HG03108 (cell line): ENCODE results near the gene MLX.
"Not testable (repeated sequence)": the region's sequence is repeated elsewhere in the genome, so short reads cannot be mapped to it uniquely, and the experiment has no call there.

ENCODE experiments used
- ATAC-seq: cut with Tn5 transposase; IDR thresholded peaks from one replicate; pipeline ENCODE4 v1.9.1; 2021; ENCODE audit warnings: moderate library complexity; ENCODE audit not compliant: unreplicated experiment

The MLX gene

DNA sequence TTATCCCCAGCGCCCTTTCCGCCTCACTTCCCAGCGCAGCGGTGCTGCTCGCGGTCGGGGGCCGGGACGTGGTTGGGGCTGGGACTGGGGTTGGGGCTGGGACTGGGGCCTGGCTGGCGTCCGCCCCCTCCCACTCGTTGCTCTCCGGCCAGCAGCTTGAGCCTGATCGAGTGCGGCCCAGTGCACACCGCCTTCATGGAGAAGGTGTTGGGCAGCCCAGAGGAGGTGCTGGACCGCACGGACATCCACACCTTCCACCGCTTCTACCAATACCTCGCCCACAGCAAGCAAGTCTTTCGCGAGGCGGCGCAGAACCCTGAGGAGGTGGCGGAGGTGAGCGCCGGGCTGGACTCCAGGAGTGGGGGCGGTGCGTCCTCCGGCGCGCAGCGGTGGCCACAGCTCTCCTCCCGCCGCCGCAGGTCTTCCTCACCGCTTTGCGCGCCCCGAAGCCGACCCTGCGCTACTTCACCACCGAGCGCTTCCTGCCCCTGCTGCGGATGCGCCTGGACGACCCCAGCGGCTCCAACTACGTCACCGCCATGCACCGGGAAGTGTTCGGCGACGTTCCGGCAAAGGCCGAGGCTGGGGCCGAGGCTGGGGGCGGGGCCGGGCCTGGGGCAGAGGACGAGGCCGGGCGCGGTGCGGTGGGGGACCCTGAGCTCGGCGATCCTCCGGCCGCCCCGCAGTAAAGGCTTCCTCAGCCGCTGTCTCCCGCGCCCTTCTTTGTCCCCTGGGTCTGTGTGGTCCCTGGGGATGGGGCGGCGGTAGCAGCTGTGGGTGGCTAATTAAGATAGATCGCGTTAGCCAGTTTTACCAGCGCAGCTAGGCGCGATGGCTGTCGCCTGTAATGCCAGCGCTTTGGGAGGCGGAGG lies 12.4 kb upstream of the MLX start:
- peak; percentile 77 for ATAC-seq

DNA sequence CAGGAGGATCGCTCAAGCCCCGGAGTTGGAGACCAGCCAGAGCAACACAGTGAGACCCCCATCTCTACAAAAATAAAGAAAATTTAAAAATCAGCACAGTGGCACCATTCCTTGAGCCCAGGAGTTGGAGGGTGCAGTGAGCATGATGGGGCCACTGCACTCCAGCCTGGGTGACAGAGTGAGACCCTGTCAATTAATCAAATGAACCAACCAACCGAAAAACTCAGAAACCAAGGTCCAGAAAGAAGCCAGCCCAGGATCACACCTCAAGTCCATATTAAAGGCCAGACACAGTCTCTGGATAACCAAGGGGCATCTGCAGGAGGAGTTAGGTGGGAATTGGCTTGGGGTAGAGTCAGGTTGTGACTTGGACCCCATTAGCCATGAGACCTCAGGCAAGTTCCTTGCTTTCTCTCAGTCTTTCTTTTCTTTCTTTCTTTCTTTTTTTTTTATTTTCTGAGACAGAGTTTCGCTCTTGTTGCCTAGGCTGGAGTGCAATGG lies 11.7 kb upstream of the MLX start:
- ATAC-seq, result no peak

DNA sequence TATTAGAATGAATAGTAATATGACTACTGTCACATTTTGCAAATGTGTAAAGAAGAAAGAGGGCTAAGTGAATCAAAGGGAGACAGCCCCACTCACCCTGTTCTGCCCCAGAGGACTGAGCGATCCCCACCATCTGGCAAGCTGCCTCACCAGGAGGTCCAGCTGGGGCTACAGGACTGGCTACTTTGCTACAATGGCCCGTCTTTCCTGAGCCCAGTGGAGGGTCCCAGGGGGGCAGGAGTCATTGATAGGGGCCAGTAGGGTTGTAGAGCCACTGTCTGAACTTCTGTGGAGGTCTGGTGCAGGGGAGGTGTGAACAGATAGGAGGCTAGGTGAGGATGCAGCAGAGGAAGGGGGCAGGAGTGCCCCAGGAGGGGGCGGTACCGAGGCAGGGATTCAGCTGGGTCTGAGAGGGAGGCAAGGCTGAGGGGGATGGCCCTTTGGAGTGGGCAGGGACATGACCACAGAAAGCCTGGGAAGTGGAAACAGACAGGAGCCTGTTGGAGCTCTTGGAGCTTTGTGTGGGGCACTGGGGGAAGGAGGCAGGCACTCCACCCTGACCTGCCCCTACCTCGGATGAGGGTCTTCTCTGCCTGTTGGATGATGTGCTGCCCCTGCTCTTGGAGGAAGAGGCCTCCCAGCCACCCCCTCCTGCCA lies 10.8 kb upstream of the MLX start:
- not testable (repeated sequence) for ATAC-seq

DNA sequence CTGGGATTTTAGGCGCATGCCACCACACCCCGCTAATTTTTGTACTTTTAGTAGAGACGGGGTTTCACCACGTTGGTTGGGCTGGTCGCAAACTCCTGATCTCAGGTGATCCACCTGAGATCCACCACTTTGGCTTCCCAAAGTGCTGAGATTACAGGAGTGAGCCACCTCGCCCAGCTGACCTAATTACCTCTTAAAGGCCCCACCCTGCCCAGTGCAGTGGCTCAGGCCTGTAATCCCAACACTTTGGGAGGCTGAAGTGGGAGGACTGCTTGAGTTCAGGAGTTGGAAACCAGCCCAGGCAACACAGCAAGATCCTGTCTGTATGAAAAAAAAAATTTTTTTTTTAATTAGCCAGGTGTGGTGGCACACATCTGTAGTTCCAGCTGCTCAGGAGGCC lies 7.8 kb upstream of the MLX start:
- ATAC-seq, result no peak

DNA sequence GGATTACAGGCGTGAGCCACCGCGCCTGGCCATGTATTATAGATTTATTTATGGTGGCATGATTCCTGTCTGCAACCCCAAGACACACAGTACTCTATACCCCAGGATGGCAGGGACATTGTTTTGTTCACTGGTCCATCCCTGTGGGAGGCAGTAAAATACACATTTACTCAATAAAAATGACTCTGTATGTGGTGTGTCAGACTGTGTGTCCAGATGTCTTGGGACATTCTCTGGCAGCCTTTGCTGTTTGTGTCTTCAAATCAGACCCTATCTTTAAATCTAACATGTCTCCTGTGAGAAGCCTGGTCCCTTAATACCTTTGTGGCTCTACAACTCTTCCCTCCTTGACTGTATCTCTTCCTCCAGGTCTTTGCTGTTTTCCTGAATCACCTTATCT lies 6.7 kb upstream of the MLX start:
- no peak for ATAC-seq

DNA sequence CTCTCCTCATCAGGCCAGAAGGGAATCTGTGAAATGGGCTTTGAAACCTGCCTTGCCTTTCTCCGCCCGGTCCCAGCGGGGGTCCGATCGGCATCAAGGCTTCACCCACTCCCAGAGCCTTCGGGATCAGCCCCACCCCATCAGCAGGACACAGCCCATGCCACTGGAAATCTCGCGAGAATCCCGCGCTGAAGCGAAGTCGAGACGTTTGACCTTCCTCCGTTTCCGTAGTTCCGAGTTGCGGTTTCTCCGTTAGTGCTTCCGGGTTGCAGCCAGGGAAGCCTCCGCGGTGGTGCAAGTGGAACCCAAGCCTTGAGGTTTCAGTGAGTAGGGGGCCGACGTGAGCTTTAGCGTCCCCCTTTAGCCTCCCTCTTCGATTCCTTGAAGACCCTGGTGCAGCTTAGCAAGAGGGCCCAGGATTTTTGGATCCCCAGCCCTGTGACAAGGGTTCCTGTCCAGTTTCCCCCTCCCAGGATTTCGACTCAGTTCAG lies 5.0 kb upstream of the MLX start, which contains the start of gene COASY:
Gene COASY (plus strand): TSS at position 252 of the 491 bp plus-strand sequence. CDS start 475 bp downstream, outside the sequence.
- peak; percentile 44 for ATAC-seq

DNA sequence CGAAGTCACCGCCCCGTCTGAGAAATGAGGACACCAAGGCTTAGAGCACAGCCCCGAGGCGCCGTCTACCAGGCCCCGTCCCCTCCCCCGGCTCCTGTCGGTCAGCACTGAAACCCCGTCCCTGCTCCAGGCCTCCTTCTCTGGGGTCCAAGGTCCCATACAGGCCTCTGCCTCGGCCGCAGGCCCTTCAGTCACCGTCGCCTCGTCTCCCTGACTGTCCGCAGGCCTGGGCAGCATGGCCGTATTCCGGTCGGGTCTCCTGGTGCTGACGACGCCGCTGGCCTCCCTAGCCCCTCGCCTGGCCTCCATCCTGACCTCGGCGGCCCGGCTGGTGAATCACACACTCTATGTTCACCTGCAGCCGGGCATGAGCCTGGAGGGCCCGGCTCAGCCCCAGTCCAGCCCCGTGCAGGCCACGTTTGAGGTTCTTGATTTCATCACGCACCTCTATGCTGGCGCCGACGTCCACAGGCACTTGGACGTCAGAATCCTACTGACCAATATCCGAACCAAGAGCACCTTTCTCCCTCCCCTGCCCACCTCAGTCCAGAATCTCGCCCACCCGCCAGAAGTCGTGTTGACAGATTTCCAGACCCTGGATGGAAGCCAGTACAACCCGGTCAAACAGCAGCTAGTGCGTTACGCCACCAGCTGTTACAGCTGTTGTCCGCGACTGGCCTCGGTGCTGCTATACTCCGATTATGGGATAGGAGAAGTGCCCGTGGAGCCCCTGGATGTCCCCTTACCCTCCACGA lies 4.3 kb upstream of the MLX start:
- ATAC-seq, result no peak

DNA sequence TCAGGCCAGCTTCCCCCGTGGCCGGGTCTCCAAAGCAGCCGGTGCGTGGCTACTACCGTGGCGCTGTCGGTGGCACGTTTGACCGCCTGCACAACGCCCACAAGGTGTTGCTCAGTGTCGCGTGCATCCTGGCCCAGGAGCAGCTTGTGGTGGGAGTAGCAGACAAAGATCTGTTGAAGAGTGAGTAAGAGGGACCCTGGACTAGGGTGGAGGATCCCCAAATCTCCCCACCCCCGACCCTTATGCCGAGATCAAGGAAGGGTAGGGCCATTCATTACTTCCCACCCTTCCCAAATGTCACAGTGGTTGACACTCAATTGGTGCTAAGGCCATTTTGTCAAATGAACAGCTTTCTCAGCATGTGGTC lies 3.8 kb upstream of the MLX start:
- no peak for ATAC-seq

DNA sequence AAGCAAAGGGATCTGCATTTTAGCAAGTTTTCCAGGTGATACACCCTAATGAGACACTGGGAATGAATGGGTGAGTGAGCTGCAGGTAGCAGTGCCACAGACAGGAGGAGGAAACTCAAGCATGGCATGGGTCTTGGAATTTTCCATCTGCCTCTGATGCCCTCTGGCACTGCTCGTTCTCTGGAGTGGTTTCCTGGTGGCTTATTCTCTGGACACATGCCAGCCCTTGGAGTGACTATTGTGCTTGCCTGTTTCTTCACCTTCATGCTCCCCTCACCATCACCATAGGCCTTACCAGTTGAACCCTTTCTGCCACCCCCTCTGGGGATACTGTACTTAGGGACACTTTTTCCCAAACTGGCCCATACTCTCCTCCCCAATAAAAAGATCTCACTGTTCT lies 3.4 kb upstream of the MLX start:
- no peak for ATAC-seq

DNA sequence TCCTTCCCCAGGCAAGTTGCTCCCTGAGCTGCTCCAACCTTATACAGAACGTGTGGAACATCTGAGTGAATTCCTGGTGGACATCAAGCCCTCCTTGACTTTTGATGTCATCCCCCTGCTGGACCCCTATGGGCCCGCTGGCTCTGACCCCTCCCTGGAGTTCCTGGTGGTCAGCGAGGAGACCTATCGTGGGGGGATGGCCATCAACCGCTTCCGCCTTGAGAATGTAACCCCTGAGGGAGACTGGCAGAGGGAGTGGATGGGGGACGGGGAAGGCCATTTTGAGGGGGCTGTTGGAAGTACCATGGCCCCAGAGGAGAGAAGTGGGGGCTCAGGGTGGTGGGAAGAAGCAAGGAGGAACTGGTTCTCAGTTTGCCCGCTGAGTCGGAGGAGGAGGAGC lies 3.0 kb upstream of the MLX start:
- no peak for ATAC-seq

DNA sequence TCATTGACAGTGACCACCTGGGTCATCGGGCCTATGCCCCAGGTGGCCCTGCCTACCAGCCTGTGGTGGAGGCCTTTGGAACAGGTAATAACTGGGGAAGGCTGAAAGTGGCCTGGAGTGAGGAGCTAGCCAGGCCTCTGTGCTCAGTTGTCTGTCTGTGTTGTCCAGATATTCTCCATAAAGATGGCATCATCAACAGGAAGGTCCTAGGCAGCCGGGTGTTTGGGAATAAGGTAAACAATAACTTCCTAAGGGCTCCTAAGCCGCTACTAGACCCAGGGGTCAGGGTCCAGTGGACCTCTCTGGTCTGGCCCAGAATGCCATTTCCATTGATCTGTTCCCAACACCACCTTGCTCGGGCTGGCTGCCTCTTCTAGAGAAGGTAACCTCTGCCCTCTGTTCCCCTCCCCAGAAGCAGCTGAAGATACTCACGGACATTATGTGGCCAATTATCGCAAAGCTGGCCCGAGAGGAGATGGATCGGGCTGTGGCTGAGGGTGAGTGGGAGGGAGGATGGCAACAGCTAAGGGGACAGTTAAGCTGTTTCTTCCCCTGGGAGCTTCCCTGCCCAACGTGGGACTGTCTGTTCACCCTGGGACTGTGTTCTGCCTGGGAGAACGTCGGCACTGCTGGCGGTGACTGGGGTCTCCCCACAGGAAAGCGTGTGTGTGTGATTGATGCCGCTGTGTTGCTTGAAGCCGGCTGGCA lies 1.9 kb upstream of the MLX start:
- ATAC-seq, result no peak

DNA sequence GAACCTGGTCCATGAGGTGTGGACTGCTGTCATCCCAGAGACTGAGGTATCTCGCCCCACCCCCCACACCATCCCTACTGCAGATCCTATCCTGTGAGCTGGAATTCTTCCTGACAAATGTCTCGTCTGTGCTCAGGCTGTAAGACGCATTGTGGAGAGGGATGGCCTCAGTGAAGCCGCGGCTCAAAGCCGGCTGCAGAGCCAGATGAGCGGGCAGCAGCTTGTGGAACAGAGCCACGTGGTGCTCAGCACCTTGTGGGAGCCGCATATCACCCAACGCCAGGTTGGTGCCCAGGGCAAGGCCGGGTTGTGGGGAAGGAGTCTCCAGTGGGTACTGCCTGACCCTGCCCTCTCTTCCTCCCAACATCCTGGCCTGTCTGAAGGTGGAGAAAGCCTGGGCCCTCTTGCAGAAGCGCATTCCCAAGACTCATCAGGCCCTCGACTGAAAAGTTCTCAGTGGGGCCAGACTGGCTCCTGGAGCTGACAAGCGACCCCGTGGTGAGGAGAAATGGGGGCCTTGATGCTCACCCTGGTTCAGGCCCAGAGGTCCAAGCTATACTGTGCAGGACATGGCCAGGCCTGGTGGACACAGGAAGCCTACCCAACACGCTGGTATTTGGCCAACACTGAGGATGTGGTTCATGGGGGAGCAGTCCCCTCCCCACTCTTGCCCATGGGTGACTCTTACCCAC lies 1.2 kb upstream of the MLX start:
- no peak for ATAC-seq

DNA sequence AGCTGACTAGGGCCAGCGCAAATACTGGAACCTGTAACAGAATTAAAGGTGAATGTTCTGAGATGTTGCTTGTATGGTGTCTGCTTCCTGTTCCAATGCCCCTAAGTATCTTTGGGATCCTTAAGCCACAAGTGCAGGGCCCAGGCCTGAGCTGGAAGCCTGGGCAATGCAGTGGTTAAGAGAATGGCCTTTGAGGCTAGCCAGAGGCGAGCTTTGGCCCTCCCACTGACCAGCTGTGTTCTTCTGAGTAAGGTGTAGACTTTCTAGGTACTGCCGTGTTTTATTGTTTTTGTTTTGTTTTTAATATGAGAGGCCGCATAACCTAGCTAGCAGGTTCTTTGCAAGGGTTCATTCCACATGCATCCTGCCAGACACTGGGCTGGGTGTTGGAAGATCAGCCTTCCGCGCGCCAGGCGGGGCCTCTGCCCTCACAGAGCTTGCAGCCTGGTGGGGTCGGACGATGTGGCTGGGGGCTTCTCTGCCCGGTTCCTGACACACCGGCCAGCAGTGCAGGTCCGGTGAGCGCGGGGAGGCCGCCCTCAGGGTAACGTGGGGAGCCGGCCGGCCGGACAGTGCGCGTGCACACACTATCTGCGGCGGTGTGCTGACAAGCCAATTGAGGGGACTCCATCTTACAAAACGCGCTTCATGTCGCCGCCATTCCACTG lies 551 bp upstream of the MLX start:
- ATAC-seq, result no peak

DNA sequence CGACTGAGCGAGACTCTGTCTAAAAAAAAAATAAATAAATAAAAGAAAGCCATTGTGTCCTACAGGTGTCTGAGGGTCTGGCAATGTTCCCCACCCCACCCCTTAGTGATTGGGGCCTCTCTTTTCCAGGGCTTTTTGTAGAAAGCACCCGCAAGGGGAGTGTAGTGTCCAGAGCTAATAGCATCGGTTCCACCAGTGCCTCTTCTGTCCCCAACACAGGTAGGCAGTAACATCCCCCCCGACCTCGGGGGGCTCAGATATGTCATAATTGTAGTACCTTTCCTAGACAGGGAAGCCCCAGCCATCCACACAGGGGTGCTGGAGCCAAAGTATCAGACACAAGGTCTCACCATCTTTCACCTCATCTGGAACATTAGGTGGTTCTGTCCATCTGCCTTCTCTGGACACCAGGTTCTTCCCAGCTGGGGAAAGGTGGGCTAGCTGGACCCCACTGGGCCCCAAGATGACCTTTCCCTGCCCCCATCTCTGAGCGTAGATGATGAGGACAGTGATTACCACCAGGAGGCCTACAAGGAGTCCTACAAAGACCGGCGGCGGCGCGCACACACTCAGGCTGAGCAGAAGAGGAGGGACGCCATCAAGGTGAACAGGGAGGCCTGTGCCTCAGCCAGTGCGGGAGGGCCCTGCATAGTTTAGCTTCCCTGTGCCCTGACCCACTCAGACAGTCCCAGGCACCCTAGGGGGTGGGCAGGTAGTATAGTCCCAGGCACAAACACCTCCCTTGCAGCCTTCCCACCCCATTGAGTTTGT lies 1.6 kb downstream of the MLX start:
- no peak for ATAC-seq

DNA sequence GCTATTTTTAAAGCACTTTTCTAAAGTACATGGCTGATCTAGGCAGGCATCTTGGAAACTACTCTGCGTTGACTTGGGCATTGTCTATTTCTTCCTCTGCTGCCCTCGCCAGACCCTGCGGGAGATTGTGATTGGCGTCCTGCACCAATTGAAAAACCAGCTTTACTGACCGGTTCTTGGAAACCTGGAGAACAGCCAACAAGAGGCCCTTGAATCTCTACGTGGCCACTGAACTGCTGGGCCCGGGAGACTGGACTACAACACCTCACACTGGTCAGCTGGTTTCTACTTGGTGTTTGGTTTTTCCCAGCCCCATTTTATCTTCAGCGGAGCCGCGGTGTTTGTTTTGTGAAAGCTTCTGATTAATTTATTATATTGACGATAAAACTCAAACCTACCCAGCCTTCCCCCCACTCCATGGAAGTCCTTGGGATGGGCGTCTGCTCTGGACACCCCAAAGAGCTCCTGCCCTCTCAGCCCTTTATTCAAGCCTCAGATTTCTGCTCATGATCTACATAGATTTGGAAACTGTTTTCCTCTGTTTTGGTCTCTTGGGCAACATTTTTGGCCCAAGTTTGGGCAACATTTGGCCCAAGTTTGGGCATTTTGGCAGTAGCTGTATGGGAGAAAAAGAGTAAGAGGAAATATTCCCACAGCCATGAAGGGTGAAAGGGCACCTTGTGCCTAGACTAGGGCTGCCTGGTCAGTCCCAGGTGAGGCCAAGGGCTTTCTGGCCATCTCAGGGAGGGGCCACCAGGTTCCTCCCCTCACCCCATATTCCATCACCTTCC lies 4.7 kb downstream of the MLX start:
- ATAC-seq, result no peak

DNA sequence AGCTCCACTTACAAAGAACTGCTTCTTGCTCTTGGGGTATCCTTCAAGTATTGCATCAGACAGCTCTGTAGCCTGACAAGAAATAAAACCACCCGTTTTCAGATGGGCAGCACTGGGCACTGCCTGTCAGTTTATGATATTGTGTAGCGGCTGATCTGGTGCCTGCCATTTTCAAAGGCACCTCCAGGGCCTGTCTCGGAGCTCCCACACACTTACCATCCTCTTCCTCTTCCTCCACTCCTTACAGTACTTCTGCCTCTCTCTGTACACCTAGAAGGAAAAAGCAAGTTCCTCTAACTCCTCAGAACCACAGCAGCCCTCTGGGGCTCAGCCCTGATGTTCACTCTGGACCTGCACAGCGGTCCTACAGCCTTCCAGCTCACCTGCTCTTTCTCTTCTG lies 6.2 kb downstream of the MLX start:
- no peak for ATAC-seq

DNA sequence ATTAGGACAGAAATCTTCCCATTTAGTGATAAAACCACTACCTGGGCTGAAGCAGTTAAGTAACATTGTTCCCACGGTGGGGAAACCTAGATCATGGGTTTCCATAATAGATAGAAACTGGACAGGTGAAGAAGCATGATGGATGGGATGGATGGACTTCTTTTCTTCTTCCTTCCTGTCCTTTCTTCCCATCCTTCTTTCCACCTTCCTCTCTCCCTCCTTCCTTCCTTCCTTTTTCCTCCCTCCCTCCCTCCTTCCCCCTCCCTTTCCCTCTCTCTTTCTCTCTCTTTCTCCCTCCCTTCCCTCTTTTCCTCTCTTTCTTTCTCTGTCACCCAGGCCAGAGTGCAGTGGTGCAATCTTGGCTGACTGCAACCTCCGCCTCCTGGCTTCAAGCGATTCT lies 7.6 kb downstream of the MLX start:
- no peak for ATAC-seq

DNA sequence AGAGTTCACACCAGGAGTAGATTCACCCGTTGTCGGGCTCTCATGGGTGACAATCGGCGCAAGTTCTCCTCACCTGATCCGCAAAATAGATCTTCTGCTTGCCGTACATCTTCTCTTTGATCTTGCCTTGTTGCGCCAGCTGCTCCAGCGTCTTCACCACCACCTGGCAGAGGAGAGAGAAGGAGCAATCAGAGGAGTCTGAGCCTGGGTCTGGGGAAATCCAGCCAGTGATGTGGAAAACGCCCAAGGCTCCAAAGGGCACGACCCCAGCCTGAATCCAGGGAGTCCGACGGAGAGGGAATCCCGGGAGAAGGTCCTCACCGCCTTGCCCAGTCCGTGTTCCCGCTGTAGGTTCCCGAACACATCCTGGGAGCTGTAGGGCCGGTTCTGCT lies 10.2 kb downstream of the MLX start:
- no peak for ATAC-seq
